SU-DHL-6 (cell line): ENCODE measurements around the gene PPP2R5D.

Experiments used
- H2AFZ ChIP-seq: fragments of 200-600 bp; sonication (generic); 2 replicates; pipeline ENCODE4 v1.6.1; 2014; ENCODE audit warnings: low read depth, mild to moderate bottlenecking, moderate library complexity, mixed read lengths, antibody characterized with exemption, low read length; ENCODE audit not compliant: severe bottlenecking
- H3F3A ChIP-seq: fragments of 200-600 bp; shearing (Covaris generic); 2 replicates; pipeline ENCODE4 v1.6.0; 2016; ENCODE audit warnings: antibody characterized with exemption, mild to moderate bottlenecking; ENCODE audit not compliant: insufficient read depth
- H3K27ac ChIP-seq: fragments of 200-600 bp; sonication (generic); 2 replicates; pipeline ENCODE4 v1.5.1; 2016; ENCODE audit warnings: low read depth, mild to moderate bottlenecking, low read length, moderate library complexity, mixed read lengths
- H3K27me3 ChIP-seq: fragments of 200-600 bp; sonication (generic), shearing (Covaris generic); 2 replicates; pipeline ENCODE4 v1.6.0; 2014; ENCODE audit warnings: mild to moderate bottlenecking, low read length
- H3K36me3 ChIP-seq: fragments of 200-600 bp; sonication (generic); 2 replicates; pipeline ENCODE4 v1.6.1; 2014; ENCODE audit warnings: mild to moderate bottlenecking, low read length, mixed read lengths
- H3K4me2 ChIP-seq: fragments of 300-600, 200-600 bp; shearing (Covaris generic), sonication (generic); 2 replicates; pipeline ENCODE4 v1.6.0; 2014; ENCODE audit warnings: low read length, low read depth, mild to moderate bottlenecking; ENCODE audit not compliant: poor library complexity, severe bottlenecking
- H3K4me3 ChIP-seq: fragments of 200-600 bp; sonication (generic); 2 replicates; pipeline ENCODE4 v1.5.1; 2014; ENCODE audit warnings: antibody characterized with exemption, low read length, mild to moderate bottlenecking, mixed read lengths; ENCODE audit not compliant: insufficient read depth, poor library complexity, severe bottlenecking
- H3K79me2 ChIP-seq: fragments of 200-600 bp; sonication (generic); 2 replicates; pipeline ENCODE4 v1.6.1; 2014; ENCODE audit warnings: mild to moderate bottlenecking, low read length, moderate library complexity; ENCODE audit not compliant: insufficient read depth
- H3K9ac ChIP-seq: fragments of 200-600 bp; sonication (generic); 2 replicates; pipeline ENCODE4 v1.7.0; 2014; ENCODE audit warnings: mild to moderate bottlenecking, low read length
- H3K9me2 ChIP-seq: fragments of 200-600 bp; sonication (generic); replicated peaks from 2 replicates; pipeline ENCODE4 v1.6.1; 2014; ENCODE audit warnings: low read length; ENCODE audit not compliant: insufficient read depth
- H3K9me3 ChIP-seq: fragments of 200-600 bp; sonication (generic); 2 replicates; pipeline ENCODE4 v1.6.1; 2014; ENCODE audit warnings: low read length, mixed read lengths; ENCODE audit not compliant: insufficient read depth
- H4K20me1 ChIP-seq: fragments of 200-600 bp; sonication (generic); 2 replicates; pipeline ENCODE4 v1.6.1; 2014; ENCODE audit warnings: low read depth, mild to moderate bottlenecking, antibody characterized with exemption, low read length, moderate library complexity, mixed read lengths
- EZH2phosphoT487 ChIP-seq: fragments of 200-600 bp; sonication (generic), shearing (Covaris generic); conservative IDR thresholded peaks from 2 replicates; pipeline ENCODE4 v1.6.1; 2018; ENCODE audit warnings: mild to moderate bottlenecking, antibody characterized with exemption, low read length, moderate library complexity, mixed read lengths
- TF ChIP-seq, protein P1 (sequence below): fragments of 200-600 bp; sonication (generic); IDR thresholded peaks from one replicate; pipeline ENCODE4 v1.5.1; 2017; ENCODE audit warnings: antibody characterized with exemption, mild to moderate bottlenecking, low read length, moderate library complexity; ENCODE audit not compliant: insufficient read depth, poor library complexity, severe bottlenecking

Gene PPP2R5D

GRCh38 chr6:42962096-42962495 is 22.3 kb upstream of the PPP2R5D start:
- Histone ChIP-seq H3K9me2 (no peaks in the 10 kb centered on the region), H3K27ac (no peak overlapping the region), H2AFZ (no peak overlapping the region), H3K27me3 (no peaks in the 10 kb centered on the region), H3K4me2 (no peak overlapping the region), H4K20me1 (no peaks in the 10 kb centered on the region), H3K9me3 (no peaks in the 10 kb centered on the region), H3F3A (no peaks in the 10 kb centered on the region), H3K4me3 (no peak overlapping the region), H3K36me3 (no peaks in the 10 kb centered on the region), H3K9ac (no peak overlapping the region), H3K79me2 (no peaks in the 10 kb centered on the region)
- no peak for TF ChIP-seq EZH2phosphoT487
- TF ChIP-seq, protein P1, sequence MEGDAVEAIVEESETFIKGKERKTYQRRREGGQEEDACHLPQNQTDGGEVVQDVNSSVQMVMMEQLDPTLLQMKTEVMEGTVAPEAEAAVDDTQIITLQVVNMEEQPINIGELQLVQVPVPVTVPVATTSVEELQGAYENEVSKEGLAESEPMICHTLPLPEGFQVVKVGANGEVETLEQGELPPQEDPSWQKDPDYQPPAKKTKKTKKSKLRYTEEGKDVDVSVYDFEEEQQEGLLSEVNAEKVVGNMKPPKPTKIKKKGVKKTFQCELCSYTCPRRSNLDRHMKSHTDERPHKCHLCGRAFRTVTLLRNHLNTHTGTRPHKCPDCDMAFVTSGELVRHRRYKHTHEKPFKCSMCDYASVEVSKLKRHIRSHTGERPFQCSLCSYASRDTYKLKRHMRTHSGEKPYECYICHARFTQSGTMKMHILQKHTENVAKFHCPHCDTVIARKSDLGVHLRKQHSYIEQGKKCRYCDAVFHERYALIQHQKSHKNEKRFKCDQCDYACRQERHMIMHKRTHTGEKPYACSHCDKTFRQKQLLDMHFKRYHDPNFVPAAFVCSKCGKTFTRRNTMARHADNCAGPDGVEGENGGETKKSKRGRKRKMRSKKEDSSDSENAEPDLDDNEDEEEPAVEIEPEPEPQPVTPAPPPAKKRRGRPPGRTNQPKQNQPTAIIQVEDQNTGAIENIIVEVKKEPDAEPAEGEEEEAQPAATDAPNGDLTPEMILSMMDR, result no peak

DNA sequence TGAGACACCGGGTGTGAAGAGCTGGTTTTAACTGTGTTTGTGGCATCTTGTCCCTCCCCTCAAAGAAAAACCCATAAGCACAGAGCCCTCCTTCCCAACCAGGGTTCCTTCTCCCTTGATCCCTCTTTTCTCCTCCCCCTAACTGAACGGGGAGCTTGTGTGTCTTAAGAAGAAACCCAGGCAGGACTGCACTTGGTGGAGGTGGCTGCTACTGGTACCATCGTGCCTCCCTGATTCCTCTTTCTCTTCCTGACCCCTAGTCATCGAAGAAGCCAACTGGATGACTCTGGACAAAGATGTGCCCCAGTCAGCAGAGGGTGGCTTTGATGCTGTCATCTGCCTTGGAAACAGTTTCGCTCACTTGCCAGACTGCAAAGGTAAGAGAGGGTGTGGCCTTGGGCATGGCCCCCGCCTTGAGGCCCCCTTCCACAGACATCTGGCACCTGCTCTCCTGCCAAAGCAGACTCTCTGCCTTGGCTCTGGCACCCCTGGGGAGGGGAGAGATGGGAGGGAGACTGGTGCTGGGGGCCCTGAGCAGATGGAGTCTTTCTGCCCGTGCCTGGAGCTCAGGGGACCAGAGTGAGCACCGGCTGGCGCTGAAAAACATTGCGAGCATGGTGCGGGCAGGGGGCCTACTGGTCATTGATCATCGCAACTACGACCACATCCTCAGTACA is 21.7 kb upstream of the PPP2R5D start:
- Histone ChIP-seq H3K4me3 (no peak overlapping the region), H3K36me3 (no peaks in the 10 kb centered on the region)

DNA sequence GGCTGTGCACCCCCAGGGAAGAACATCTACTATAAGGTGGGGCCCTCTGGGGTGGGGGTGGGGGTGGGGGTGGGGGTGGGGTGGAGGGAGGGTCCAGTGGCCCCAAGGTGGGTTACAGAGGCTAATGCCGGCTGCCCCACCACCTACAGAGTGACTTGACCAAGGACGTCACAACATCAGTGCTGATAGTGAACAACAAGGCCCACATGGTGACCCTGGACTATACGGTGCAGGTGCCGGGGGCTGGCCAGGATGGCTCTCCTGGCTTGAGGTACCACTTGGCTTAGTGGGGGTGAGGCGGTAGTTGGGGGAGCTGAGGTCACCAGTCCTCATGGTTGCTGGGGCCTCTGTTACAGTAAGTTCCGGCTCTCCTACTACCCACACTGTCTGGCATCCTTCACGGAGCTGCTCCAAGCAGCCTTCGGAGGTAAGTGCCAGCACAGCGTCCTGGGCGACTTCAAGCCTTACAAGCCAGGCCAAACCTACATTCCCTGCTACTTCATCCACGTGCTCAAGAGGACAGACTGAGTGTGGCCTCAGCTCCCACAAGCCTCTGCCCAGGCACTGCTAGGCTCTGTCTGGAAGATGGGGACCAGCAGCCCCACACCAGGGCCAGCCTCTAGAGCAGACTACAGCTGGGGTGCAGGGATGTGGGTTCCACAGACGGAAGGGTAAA is 21.1 kb upstream of the PPP2R5D start:
- Histone ChIP-seq H3K27me3 (no peaks in the 10 kb centered on the region), H2AFZ (no peak overlapping the region), H3K4me3 (no peak overlapping the region), H3K27ac (no peak overlapping the region), H3K36me3 (no peaks in the 10 kb centered on the region), H3K9ac (no peak overlapping the region), H3K9me2 (no peaks in the 10 kb centered on the region), H3F3A (no peaks in the 10 kb centered on the region), H3K9me3 (no peaks in the 10 kb centered on the region), H3K79me2 (no peaks in the 10 kb centered on the region), H4K20me1 (no peaks in the 10 kb centered on the region), H3K4me2 (no peak overlapping the region)
- no peak for TF ChIP-seq EZH2phosphoT487
- TF ChIP-seq, protein P1, result no peak

More for the DNA sequence above, 21.7 kb upstream of the PPP2R5D start:
- Histone ChIP-seq H3K9me3 (no peaks in the 10 kb centered on the region), H3K79me2 (no peaks in the 10 kb centered on the region), H3K27me3 (no peaks in the 10 kb centered on the region), H2AFZ (no peak overlapping the region), H3K9ac (no peak overlapping the region), H3F3A (no peaks in the 10 kb centered on the region), H3K4me2 (no peak overlapping the region), H3K9me2 (no peaks in the 10 kb centered on the region), H3K27ac (no peak overlapping the region), H4K20me1 (no peaks in the 10 kb centered on the region)
- TF ChIP-seq, protein P1, result no peak
